GM20000 (cell line): ENCODE measurements around the gene SORT1.

ENCODE experiments used
- DNase-seq: peaks from one replicate; pipeline ENCODE4 v3.0.0; 2012; ENCODE audit warnings: low spot score
- CTCF ChIP-seq: IDR thresholded peaks from 2 replicates; pipeline ENCODE4 v1.5.1; 2012; ENCODE audit warnings: mild to moderate bottlenecking, control low read depth; ENCODE audit errors: extremely low read depth, missing control alignments

The SORT1 gene

DNA sequence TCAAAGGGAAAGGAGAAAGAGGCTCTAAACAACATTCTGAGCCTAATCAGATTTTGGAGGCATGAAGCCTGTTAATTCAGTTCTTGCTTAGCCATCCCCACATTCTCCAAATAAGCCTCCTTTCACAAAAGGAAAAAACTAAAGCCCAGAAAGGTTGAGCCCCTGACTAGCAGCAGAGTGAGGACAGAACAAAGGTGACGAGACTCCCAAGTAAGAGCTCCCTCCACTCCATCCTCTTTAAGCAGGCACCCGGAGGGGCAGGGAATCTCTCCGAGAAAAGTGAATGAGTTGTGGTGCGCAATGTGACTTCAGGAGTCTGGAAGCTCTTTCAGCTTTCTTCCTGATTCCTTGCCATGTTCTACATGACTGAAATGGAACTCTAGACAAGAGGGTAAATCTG, 47.5 kb downstream of the SORT1 start:
- no peak for TF ChIP-seq CTCF
- no peak for DNase-seq

DNA sequence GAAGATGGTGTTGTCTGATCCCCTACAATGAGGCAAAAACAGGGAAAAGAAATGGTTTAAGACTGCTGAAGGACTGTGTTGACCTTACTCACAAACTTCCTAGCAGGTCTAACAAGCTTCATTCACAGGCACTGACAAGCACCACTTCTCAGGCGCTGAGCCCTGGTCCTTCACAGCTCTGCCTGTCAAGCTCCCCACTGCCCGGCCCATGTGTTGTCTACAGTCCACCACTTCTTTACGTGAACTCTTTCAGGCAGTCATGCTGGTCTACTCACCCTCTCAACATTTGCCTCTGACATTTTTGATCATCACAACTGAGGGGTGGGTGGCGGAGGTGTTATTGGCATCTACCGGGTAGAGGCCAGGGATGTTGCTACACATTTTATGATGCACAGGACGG, 50.2 kb downstream of the SORT1 start:
- DNase-seq = no peak
- no peak for TF ChIP-seq CTCF

- no peak for TF ChIP-seq CTCF
- no peak for DNase-seq
Observed at GRCh38 chr1:109341944-109342930, 55.5 kb downstream of the SORT1 start.

- DNase-seq = no peak
- no peak for TF ChIP-seq CTCF
Observed at GRCh38 chr1:109338608-109339007, 59.1 kb downstream of the SORT1 start.

GRCh38 chr1:109338091-109338490, 59.6 kb downstream of the SORT1 start:
- TF ChIP-seq CTCF = no peak
- no peak for DNase-seq

GRCh38 chr1:109335091-109335490, 62.6 kb downstream of the SORT1 start:
- DNase-seq = no peak
- TF ChIP-seq CTCF = no peak

DNA sequence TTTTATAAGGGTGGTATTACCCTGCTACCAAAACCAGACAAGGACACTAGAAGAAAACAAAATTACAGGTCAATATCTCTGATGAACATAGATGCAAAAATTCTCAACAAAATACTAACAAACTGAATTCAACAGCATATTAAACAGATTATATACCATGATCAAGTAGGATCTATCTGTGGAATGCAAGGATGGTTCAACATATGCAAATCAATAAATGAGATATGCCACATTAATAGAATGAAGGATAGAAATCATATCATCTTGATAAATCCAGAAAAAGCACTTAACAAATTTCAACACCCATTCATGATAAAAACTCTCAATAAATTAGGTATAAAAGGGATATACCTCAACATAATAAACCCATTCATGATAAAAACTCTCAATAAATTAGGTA, 66.6 kb downstream of the SORT1 start:
- TF ChIP-seq CTCF = no peak
- DNase-seq = no peak
